ENCODE results near the gene GPR15LG.
A peak's percentile ranks its signal among the peaks of the same experiment; 100 is the strongest.
"Not testable (repeated sequence)": the region's sequence is repeated elsewhere in the genome, so short reads cannot be mapped to it uniquely, and the experiment has no call there.

Gene GPR15LG

DNA sequence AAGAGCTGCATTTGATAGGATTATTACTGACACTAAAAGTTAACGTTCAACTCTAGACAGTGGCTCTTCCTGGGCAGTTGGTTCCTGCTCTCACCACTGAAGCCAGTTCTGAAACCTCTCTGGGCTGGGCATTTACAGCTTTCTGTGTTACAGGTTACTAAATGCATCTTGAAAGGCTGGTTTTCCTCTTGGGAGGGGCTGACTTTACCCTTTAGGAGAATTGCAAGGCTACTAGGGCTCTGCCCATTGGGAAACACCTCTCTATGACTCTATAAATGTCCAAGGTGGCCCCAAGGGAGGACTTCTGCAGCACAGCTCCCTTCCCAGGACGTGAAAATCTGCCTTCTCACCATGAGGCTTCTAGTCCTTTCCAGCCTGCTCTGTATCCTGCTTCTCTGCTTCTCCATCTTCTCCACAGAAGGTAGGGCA, at the start of gene GPR15LG:
Gene GPR15LG (plus strand): TSS at position 301 of the 429 bp plus-strand sequence. CDS start 51 bp downstream, at position 352.
- no peak for FAIRE-seq

DNA sequence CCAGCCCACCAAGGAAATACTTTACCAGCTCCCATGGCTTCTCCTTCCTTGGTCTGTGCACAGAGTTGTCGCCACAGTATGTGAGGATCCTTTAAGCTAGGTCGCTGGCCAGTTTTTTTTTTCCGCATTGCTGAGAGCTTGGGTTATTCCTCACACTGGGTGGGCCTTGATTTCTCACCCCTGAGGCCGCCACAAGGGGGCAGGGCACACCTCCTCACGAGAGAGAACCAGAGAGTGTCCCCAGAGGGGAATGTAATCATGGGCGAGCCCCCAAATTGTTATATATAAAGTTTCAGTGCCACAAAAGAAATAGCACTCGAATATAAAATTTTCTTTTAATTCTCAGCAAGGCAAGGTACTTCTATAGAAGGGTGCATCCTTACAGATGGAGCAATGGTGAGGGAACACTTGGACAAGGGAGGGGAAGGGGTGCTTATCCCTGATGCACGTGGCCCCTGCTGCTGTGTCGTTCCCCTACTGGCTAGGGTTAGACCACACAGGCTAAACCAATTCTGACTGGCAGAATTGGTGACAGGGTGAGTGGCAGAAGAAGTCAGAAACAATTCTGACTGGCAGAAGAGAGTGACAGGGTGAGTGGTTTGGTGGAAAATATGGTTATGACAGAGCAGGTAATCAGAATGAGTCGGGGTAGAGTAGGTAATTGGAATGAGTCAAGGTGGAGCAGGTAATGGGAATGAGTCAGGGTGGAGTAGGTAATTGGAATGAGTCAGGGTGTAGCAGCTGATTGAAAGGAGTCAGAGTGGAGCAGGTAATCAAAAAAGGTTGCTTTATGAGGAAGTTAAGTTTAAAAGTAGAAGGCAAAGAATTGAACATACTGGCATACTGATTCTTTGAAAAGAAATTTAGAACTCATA, 47.5 kb upstream of the GPR15LG start:
- not testable (repeated sequence) for FAIRE-seq

DNA sequence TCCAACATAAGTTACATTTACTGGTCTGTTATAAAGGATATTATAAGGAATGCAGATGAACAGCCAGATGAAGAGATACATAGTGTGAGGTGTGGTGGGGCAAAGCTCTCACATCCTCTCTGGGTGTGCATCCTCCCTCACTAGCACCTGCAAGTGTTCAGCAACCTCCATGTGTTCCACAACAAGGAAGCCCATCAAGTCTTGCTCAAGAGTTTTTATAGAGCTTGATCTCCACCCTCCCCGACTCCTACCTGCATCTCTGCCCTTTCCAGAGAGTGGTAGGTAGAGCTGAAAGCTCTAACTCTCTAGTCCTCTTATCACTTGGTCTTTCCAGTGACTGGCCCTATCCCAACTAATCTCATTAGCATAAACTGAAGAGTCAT, 46.8 kb upstream of the GPR15LG start:
- FAIRE-seq, result no peak

DNA sequence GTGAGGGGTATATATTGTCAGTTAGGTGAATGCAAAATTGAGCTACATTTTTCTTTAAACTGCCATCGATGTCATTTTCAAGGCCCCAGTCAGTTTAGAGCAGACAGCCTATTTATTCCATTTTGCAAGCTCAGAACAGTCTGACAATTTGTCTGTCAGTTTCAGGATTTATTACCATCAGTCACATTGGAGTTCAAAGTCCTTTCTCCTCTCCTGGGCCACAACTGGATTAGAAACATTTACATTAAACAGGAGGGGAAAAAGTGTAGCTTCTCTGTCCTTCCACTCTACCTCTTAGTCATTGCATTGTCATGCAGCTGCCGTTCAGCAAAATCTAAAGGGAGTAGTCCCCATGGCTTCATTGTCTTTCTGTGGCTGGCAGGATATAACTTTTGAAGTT, 37.8 kb upstream of the GPR15LG start:
- no peak for FAIRE-seq

DNA sequence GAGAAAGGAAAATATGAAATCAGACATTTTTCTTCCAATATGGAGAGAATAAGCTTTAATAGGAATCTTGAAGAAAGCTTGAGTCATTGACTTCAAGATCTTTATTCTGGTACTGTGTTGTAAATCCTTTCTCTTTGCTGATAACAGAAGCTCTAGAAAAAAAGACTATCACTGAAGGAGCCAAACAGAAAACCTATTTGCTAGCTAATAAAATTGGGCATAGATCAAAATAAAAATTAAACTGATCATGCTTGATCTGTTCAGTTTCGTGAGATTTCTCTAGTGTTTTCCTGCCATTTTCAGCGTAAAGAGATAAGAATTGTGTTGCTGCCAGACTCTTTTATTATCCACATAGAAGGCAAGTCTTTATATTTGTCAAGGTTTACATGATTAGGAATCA, 35.8 kb upstream of the GPR15LG start:
- no peak for FAIRE-seq

DNA sequence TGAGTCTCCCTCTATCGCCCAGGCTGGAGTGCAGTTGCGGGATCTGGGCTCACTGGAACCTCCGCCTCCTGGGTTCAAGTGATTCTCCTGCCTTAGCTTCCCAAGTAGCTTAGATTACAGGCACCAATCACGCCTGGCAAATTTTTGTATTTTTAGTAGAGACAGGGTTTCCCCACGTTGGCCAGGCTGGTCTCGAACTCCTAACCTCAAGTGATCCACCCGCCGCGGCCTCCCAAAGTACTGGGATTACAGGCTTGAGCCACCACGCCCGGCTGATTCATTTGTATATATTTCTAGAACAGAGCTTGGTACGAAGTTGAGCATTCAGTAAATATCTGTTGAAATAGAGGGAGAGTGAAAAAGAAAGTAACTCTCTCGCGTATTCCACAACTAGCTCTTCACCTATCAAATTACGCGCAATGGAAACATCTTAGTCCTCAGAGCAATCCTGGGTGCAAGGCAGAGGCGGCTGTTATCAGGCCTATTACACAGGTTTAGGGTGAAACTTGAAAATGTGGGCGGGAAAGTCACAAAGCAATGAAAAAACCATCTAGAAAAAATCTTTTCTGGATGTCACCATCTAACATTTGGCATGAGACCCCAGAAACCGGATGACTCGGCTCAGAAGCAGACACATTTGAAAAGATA, 35.0 kb upstream of the GPR15LG start:
- no peak for FAIRE-seq

DNA sequence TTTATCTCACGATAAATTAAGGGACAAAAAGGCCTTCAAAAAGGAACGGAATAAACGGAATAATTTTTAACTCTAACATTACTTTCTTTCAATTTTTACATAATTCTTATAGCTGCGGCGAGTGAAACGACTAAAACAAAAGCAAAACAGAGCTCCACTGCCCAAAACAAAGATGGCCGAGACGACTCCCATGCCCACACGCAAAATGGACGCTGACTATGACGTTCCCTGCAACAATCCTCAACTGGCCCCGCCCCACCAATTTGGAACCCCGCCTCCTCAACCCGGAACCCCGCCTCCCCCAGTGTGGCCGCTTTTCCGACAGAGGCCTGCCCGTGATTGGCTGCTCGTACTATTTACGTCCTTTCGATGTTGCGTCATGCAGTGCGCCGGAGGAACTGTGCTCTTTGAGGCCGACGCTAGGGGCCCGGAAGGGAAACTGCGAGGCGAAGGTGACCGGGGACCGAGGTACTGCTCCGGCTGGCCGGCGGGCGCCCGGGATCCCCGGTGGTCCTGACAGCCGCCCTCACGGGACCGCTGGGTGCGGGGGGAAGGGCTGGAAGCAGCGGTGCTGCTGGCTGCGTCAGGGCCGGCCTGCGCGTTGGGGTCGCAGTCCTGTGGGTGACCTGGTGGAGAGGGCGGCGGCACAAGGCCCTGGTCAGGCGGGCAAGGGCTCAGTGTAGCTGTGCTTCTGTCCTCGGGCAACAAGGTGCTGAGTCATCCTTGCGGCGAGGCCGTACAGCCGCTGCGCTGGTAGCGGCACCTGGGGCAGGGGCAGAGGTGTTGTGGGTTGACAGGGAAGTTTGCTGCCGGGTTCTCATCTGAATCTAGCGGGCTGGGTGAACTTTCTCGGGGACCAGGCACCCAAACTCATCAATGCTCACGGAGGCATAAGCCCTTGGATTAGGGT, 34.2 kb upstream of the GPR15LG start, which contains the start of gene GHITM:
Gene GHITM (plus strand): TSS at position 384 of the 910 bp plus-strand sequence. CDS start 1,992 bp downstream, outside the sequence.
- peak; percentile 97 for FAIRE-seq

DNA sequence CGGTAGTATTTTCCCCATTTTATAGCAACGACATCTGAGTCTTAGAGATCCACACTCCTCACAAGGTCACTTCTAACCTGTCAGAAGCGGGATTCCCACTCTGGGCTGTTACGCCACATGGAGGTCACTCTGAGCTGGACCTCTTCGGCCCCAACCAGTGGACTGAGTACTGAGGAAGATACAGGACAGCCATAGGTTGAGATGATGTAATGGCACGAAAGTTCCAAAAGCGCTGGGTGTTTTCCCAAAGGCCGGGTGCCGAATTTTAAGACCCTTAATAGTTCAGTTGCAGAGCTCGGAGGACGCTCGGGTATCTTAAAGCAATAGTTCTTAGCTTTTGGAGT, 33.6 kb upstream of the GPR15LG start:
- no peak for FAIRE-seq

DNA sequence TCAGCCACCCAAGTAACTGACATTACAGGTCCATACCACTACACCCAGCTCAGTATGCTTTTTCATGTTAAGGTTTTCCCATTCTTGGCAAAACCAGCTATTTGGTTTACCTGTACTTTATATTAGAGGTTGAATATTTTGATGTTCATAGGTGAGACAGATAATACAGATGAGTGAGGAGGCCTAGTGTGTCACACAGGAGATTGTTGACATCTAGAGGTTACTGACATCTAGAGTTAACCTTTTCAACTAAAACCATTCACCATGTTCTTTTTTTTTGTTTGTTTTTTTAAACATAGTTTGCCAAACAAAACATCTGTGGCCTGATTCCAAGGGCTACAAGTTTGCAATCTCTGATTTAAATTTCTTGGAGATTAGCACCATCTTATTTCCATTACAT, 26.3 kb upstream of the GPR15LG start:
- FAIRE-seq, result no peak

DNA sequence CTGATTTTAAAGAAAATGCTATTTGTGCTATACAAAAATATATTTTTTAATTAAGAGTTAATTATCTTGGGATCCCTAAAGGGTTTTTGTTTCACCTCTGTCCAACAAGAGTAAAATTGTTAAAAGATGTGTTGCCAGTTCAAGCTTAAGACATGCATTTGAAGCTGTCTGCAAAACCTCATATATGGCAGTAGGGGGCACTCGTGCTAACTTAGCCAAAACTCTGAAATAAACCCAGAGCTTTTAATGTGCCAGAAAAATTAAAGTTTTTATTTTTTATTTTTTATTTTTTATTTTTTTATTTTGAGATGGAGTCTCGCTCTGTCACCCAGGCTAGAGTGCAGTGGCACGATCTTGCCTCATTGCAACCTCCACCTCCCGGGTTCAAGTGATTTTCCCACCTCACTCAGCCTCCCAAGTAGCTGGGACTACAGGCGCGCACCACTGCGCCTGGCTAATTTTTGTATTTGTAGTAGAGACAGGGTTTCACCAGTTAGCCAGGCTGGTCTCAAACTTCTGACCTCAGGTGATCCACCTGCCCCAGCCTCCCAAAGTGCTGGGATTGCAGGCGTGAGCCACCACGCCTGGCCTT, 25.5 kb upstream of the GPR15LG start:
- peak; percentile 84 for FAIRE-seq

DNA sequence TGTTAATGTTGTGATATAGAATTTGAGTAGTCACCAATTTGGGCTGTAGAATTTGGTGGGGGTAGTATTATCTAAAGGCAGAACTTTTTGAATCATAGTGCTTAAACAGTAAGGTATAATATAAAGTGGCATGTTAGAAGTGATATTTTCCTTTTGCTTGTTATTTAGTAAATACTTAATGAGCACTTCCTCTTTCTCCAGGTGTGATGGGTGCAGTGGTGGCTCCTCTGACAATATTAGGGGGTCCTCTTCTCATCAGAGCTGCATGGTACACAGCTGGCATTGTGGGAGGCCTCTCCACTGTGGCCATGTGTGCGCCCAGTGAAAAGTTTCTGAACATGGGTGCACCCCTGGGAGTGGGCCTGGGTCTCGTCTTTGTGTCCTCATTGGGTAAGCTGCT, 23.7 kb upstream of the GPR15LG start:
- FAIRE-seq, result no peak

DNA sequence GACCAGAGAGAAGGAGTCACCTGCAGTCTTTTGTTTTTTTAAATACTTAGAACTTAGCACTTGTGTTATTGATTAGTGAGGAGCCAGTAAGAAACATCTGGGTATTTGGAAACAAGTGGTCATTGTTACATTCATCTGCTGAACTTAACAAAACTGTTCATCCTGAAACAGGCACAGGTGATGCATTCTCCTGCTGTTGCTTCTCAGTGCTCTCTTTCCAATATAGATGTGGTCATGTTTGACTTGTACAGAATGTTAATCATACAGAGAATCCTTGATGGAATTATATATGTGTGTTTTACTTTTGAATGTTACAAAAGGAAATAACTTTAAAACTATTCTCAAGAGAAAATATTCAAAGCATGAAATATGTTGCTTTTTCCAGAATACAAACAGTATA, 20.8 kb upstream of the GPR15LG start:
- FAIRE-seq, result no peak

DNA sequence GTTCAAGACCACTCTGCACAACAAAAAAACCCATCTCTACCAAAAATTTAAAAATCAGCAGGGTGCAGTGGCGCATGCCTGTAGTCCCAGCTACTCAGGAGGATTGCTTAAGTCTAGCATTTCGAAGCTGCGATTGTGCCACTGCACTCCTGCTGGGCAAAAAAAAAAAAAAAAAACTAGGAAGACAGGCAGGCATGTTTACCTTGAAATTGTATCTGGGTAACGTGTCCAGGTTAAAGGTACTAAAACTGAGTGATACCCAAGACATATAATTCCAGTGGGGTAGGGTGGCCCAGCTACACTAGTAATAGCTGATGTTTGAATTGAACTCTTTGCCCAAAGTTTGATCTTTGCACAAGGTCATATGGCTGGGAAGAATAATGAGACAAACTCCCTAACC, 18.1 kb upstream of the GPR15LG start:
- FAIRE-seq, result no peak

DNA sequence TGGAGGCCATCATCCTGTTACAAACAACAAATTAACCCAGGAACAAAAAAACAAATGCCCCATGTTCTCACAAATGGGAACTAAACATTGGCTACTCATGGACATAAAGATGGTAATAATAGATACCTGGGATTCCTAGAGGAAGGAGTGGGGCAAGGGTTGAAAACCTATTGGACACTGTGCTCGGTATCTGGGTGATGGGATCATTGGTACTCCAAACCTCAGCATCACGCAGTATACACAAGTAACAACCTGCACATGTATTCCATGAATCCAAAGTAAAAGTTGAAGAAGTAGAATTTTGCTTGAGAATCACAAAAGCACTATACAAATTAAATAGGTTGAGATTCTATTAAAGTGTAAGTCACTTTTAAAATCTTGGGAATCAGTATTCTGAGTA, 17.6 kb upstream of the GPR15LG start:
- FAIRE-seq, result no peak

DNA sequence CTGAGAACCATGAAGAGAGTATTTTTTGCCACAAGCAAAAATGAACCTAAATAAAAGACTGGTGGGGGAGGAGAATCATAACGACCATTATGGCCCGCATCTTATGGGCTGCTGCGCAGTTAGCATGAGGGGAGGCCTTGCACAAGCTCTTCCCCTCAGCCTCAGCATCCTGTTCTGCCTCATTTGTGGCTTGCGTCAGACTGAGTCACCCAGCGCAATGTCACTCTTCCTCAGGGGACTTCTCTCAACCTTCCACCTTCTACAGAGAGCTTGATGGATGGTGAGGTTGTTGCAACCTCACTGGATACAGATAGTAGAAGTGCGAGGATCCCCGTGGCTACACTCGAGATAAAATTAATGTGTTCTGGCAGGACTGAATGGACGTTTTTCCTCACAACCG, 16.8 kb upstream of the GPR15LG start:
- FAIRE-seq, result no peak

DNA sequence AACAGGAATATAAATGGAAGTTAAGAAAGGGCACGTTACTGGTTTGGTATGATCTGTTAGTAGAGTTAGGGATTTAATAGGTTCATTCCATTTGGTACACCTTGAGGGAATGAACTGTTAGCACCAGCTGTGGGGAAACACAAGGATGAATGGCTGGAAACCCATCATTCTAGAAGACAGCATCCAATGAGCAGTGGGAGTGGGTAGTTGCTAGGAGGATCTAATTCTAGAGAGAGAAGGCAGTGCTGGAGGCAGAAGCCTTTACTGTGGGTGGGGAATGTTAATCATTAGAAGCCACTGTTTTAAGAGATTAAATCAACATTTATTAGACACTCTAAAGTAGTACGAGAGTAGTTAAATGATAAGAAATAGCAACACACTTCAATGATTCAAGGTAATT, 15.5 kb upstream of the GPR15LG start:
- no peak for FAIRE-seq

DNA sequence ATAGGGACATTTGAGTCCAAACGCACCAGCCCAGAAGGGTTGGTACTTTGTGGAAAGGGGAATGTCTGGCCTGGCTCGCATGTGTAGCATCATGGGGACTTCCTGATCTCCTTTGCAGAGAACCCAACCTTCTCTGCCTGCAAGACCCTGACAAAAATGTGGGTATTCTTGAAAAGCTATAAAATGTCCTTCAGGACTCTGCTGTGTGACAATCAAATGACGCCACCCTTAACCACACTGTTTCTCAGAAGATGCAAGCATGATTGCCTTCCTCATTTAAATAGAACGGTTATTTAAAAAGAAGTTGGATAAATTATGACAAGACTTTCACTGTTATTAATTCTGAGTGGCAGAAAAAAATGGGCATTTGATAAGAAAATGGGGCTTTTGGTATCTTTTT, 15.1 kb upstream of the GPR15LG start:
- FAIRE-seq, result no peak

DNA sequence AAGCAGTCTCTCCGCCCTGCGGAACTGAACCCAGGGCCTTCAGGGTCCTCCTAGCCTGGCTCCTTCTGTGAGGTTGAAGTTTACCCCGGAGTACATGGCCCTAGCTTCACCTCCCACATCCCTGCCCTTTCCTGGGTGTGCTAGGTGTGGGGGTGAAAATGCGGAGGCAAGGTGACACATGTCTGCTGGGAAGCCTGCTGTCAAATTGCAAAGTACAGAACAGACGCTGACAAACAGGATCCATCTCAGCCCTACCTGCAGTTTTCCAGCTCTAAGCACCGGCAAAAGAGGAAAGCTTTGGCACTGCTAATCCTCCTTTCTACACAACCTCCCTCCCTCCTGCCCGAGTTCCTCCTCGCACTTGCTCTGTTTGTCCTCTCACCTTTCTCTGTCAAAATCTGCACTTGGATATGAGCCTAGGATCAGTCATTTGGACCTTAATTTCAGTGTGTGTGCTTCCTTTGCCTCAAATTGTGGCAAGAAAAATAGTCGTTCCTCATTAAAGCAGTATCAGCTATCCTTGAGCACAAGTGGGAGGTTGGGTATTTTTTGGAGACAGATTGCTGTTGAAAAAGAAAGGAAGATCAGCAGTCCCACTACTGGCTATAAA, 14.4 kb upstream of the GPR15LG start:
- no peak for FAIRE-seq

DNA sequence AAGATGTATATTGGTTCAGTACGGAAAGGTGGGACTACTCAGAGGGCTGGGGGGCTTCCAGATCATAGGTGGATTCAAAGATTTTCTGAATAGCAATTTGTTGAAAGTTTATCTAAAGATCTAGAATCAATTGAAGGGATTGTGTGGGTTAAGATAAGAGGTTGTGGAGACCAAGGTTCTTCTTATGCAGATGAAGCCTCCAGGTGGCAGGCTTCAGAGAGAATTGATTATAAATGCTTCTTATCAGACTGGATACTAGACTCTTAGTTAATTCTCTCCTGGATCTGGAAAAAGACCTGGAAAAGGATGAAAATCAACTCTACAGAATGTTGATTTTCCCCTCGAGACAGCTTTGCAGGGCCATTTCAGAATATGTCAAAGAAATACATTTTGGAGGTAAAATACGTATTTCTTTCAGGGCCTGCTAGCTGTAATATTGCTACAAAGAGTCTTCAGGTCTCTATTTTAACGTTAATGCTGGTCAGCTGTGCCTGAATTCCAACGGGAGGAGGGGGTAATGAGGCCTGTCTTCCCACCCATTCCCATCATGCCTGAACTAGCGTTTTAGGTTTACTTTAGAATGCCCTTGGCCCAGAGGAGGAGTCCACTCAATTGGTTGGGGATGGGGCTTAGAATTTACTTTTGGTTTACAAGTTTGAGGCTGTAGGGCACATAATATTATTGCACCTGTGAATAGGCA, 12.8 kb upstream of the GPR15LG start:
- no peak for FAIRE-seq

DNA sequence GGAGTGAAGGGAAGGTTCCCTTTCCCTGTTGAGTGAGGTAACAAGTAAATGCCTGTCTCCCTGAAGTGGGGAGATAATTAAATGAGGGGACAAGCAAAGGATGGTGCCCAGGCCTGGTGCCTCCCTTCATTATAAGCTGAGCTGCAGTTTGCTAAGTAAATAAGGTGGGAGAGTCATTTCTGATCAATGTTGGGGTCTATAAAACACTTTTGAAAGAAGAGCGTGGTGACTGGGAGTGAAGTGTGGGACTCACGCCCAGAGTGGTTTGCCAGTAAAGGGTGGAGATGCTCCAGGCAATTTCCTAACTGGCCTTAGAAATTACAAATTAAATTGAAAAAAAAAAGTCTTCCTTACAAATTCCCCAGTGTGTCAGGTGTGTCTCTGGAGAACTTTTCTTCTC, 9.6 kb upstream of the GPR15LG start:
- FAIRE-seq, result no peak

DNA sequence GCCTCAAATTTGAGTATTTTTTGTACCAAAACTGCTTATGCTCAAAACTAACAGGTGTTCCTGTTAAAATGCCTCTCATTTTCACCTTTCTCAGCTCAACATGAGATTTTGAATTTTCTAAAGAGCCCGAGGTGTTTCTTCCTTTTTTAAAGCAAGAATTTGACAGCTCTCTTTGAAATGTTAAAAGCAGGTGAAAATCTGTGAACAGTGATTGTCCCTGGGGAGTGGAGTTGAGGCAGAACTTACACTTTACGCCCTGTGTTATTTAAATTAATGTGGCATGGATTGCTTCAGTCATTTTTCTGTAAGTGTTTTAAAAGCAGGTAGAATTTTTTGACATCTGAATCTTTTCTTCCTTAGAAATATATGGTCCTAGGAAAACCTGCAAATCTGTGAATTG, 9.2 kb upstream of the GPR15LG start:
- FAIRE-seq, result no peak

All from colon (tissue), 2 donors.